ENCODE results near the gene FOXB2. TPM values are rescaled to one million over a fixed set of nuclear protein-coding genes. Genes with fewer than 3 reads are reported as not detected.
"Not testable (repeated sequence)": the region's sequence is repeated elsewhere in the genome, so short reads cannot be mapped to it uniquely, and the experiment has no call there.

FOXB2 gene
- not detected in 2 replicates for total RNA-seq (2014; rRNA removed; shearing (Covaris generic); ENCODE audit: low replicate concordance)

- no peak for DNase-seq
- peak within 1 kb of the TSS; percentile 11; the same call in 1 of the 2 replicates for H3K4me3 ChIP-seq
- no peaks in the 10 kb centered on the region for H3K9me3 ChIP-seq
- peaks cover 26% of the 10 kb centered on the region for H3K27me3 ChIP-seq
- H3K36me3 ChIP-seq, result no peaks in the 10 kb centered on the region
Observed at GRCh38 chr9:77019236-77019925, at the start of gene FOXB2. TSS of gene FOXB2 (plus strand) at chr9:77019655. CDS start at chr9:77019655, 0 bp downstream.

- H3K36me3 ChIP-seq, result no peaks in the 10 kb centered on the region
- H3K27me3 ChIP-seq, result no peaks in the 10 kb centered on the region
- H3K4me3 ChIP-seq, result no peak overlapping the region
- no peak for DNase-seq
- H3K9me3 ChIP-seq, result no peaks in the 10 kb centered on the region
Observed at GRCh38 chr9:76969716-76970115, 49.7 kb upstream of the FOXB2 start.

- not testable (repeated sequence) for H3K27me3 ChIP-seq, H3K4me3 ChIP-seq, DNase-seq, H3K9me3 ChIP-seq, H3K36me3 ChIP-seq
Observed at GRCh38 chr9:76978831-76979230, 40.6 kb upstream of the FOXB2 start.

DNA sequence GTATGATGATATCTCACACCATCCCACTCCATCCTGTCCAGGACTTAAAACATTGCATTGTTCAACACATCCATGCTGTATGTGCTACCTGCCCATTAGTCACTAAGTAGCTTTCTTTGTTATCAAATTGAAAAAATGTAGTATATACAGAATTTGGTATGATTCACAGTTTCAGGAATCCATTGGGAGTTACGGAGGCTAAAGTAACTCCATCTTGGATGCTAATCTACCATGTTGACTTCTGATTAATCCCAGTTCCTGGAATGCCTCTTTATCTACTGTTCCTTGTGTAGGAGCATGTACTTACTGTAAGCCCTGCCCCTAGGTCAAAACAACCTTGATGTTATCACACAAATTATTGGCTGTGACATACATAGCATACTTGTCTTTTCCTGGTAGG lies 38.9 kb upstream of the FOXB2 start:
- Histone ChIP-seq H3K36me3 (no peaks in the 10 kb centered on the region), H3K4me3 (no peak overlapping the region), H3K27me3 (no peaks in the 10 kb centered on the region), H3K9me3 (no peaks in the 10 kb centered on the region)
- DNase-seq, result no peak

DNA sequence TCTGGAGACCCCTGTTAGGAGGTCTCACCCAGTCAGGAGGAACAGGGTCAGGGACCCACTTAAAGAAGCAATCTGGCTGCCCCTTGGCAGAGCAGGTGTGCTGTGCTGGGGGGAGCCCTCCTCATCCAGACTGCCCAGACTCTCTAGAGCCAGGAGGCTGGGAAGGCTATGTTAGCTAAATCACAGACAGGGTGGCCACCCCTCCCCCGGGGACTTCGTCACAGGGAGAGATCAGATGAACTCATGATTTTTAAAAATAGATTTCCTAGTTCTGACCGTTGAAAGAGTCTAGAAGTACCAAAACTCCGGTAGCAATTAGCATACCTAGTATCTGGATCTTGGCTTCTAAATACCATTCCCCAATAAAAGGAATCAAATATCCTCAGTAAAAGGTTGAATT lies 35.0 kb upstream of the FOXB2 start:
- Histone ChIP-seq H3K27me3 (no peaks in the 10 kb centered on the region), H3K36me3 (no peaks in the 10 kb centered on the region), H3K9me3 (no peaks in the 10 kb centered on the region), H3K4me3 (no peak overlapping the region)
- no peak for DNase-seq

DNA sequence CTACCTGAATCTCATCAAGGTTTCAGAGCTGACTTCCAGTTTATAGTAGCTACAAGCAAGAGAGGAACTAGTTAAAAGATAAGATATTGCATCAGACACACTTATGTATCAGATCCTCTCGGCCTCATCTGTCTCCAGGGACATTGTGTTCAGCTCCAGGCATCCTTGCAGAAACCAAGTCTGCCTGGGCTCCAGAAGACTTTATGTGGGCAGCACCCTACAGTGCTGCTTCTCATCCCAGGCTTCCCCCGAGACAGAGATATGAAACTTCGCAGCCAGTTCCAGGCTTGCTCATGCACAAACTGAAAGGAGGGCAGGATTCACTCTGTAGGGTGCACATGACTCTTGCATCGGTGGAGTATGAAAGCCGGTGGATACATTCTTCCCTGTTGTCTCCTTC lies 33.9 kb upstream of the FOXB2 start:
- H3K36me3 ChIP-seq, result no peaks in the 10 kb centered on the region
- no peaks in the 10 kb centered on the region for H3K9me3 ChIP-seq
- H3K4me3 ChIP-seq, result no peak overlapping the region
- no peak for DNase-seq
- no peaks in the 10 kb centered on the region for H3K27me3 ChIP-seq

DNA sequence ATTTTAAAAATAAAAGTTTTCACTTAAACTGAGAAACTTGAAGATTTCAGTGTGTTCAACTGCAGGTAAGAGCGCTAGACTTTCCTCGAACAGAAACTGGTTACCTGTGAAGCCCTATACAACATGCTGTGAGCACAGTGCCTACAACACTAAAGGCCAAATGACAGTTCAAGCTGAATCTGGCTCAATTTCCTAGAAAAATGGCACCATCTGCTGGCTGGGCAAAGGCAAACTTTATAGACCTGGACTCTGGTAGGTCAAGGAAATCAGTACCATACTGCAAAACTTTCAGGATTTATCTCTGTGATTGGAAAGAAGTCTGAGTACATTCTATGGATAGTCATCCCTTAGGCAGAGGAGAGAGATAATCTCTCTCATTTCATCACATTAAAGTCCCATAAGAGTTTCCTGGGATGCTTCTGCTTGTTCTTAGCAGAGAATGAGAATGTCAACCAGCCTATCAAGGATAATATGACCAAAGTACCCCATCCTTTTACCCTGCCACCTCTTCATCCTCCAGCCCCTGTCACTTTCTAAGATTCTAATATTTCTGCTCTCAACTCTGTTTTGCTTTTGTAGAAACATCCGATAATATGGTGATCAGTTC lies 31.8 kb upstream of the FOXB2 start:
- no peak overlapping the region for H3K4me3 ChIP-seq
- no peaks in the 10 kb centered on the region for H3K27me3 ChIP-seq
- H3K9me3 ChIP-seq, result no peaks in the 10 kb centered on the region
- peak; percentile 16 for DNase-seq
- H3K36me3 ChIP-seq, result no peaks in the 10 kb centered on the region

DNA sequence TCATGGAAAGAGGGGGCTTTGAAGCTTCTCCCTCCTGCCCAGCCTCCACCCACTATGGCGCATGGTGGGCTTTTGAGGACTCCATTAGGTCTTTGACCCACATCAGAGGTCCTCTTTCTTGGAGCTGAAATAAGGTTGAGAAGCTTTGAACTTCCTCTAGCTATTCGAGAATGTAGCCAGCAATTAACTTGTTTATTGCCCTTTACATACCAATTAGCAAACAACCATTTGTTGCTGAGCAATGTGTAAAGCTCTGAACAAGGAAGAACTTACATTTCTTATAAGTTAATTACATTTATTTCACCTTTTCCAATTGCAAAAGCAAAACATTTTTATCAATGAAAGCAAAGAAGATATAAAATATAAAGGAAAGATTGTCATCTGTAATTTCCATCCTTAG lies 30.5 kb upstream of the FOXB2 start:
- no peaks in the 10 kb centered on the region for H3K36me3 ChIP-seq
- no peak overlapping the region for H3K4me3 ChIP-seq
- DNase-seq, result no peak
- H3K27me3 ChIP-seq, result no peaks in the 10 kb centered on the region
- no peaks in the 10 kb centered on the region for H3K9me3 ChIP-seq

DNA sequence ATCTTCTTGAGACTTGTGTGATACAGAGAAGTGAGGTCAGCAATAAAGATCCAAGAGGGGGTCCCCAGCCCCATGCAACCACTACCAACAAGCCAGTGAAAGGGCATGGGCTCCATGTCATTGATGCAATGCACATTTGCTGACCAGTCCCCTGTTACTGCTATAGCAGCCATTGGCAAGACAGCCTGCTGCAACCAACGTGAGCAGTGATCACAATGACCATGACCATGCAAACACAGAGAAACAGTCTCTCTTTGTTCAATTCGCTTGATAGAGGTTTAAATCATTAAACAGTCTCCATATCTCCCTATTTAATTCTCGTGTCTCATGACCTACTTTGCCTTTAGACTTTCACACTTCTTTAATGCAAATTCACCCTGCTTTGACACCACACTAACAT lies 30.0 kb upstream of the FOXB2 start:
- no peaks in the 10 kb centered on the region for H3K36me3 ChIP-seq
- no peaks in the 10 kb centered on the region for H3K9me3 ChIP-seq
- no peak for DNase-seq
- H3K27me3 ChIP-seq, result no peaks in the 10 kb centered on the region
- H3K4me3 ChIP-seq, result no peak overlapping the region

- Histone ChIP-seq H3K9me3 (no peaks in the 10 kb centered on the region), H3K27me3 (no peaks in the 10 kb centered on the region), H3K36me3 (no peaks in the 10 kb centered on the region), H3K4me3 (no peak overlapping the region)
- DNase-seq, result no peak
Observed at GRCh38 chr9:76996700-76997099, 22.8 kb upstream of the FOXB2 start.

- DNase-seq, result no peak
- no peak overlapping the region for H3K4me3 ChIP-seq
- H3K9me3 ChIP-seq, result no peaks in the 10 kb centered on the region
- H3K27me3 ChIP-seq, result no peaks in the 10 kb centered on the region
- no peaks in the 10 kb centered on the region for H3K36me3 ChIP-seq
Observed at GRCh38 chr9:76999261-76999660, 20.2 kb upstream of the FOXB2 start.

- no peaks in the 10 kb centered on the region for H3K36me3 ChIP-seq
- no peaks in the 10 kb centered on the region for H3K9me3 ChIP-seq
- no peaks in the 10 kb centered on the region for H3K27me3 ChIP-seq
- no peak for DNase-seq
- no peak overlapping the region for H3K4me3 ChIP-seq
Observed at GRCh38 chr9:77000330-77000729, 19.1 kb upstream of the FOXB2 start.

DNA sequence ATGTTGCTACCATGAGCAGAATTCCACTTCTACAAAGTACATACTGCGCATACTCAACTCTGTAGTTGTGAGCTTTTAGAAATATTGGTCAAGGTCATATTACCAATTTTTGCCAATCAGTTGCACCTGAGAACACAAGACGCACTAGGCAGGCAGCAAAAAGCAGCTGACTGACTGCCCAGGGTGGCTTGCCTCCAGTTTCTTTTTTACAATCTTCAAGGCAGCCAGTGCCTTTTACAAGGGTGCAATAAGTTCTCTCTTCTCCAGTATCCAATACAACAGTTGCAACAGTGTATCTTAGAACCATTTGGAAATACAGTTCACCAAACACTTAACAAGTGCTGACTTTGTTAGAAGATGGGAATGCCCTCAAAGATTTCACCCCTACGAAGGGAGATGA lies 16.1 kb upstream of the FOXB2 start:
- Histone ChIP-seq H3K9me3 (no peaks in the 10 kb centered on the region), H3K36me3 (no peaks in the 10 kb centered on the region), H3K27me3 (no peaks in the 10 kb centered on the region), H3K4me3 (no peak overlapping the region)
- no peak for DNase-seq

- H3K27me3 ChIP-seq, result no peaks in the 10 kb centered on the region
- H3K9me3 ChIP-seq, result no peaks in the 10 kb centered on the region
- no peak for DNase-seq
- no peaks in the 10 kb centered on the region for H3K36me3 ChIP-seq
- H3K4me3 ChIP-seq, result no peak overlapping the region
Observed at GRCh38 chr9:77005216-77005615, 14.2 kb upstream of the FOXB2 start.

GRCh38 chr9:77010527-77010926 lies 8.9 kb upstream of the FOXB2 start:
- DNase-seq, result no peak
- Histone ChIP-seq H3K9me3 (no peaks in the 10 kb centered on the region), H3K27me3 (peaks cover 4% of the 10 kb centered on the region; the same call in 1 of the 2 replicates), H3K4me3 (no peak overlapping the region), H3K36me3 (no peaks in the 10 kb centered on the region)

- peaks cover 4% of the 10 kb centered on the region; the same call in 1 of the 2 replicates for H3K27me3 ChIP-seq
Observed at GRCh38 chr9:77011973-77012821, 7.3 kb upstream of the FOXB2 start.

GRCh38 chr9:77013206-77013931 lies 6.1 kb upstream of the FOXB2 start:
- Histone ChIP-seq H3K36me3 (no peaks in the 10 kb centered on the region), H3K4me3 (no peak overlapping the region), H3K27me3 (peaks cover 4% of the 10 kb centered on the region; the same call in 1 of the 2 replicates), H3K9me3 (no peaks in the 10 kb centered on the region)
- no peak for DNase-seq

More at GRCh38 chr9:77011973-77012821, 7.3 kb upstream of the FOXB2 start:
- Histone ChIP-seq H3K9me3 (no peaks in the 10 kb centered on the region), H3K4me3 (peak overlapping the region; percentile 31), H3K36me3 (no peaks in the 10 kb centered on the region)
- DNase-seq, result peak; percentile 59
